ENCODE data around the gene SLC27A2. TPM values are rescaled to one million over a fixed set of nuclear protein-coding genes. Genes with fewer than 3 reads are reported as not detected.
"Not testable (repeated sequence)": the region's sequence is repeated elsewhere in the genome, so short reads cannot be mapped to it uniquely, and the experiment has no call there.

Gene SLC27A2
- total RNA-seq, 1 donor from 2014 or later = 1.6 TPM

GRCh38 chr15:50187997-50188396 is 6.0 kb downstream of the SLC27A2 start:
- FAIRE-seq = no peak
- no peak for DNase-seq (ENCODE audit: low spot score in 2 of 2)

- not testable (repeated sequence) for FAIRE-seq; DNase-seq (ENCODE audit: low spot score in 2 of 2)
These were observed 6.8 kb downstream of the SLC27A2 start for GRCh38 chr15:50188793-50189192.

GRCh38 chr15:50189633-50190032 is 7.6 kb downstream of the SLC27A2 start:
- no peak for DNase-seq (ENCODE audit: low spot score in 2 of 2)
- FAIRE-seq = no peak

GRCh38 chr15:50190166-50190570 is 8.2 kb downstream of the SLC27A2 start:
- DNase-seq (ENCODE audit: low spot score in 2 of 2) = no peak
- FAIRE-seq = no peak

GRCh38 chr15:50190723-50191122 is 8.7 kb downstream of the SLC27A2 start:
- FAIRE-seq (no peak), DNase-seq (ENCODE audit: low spot score in 2 of 2) (no peak)

DNA sequence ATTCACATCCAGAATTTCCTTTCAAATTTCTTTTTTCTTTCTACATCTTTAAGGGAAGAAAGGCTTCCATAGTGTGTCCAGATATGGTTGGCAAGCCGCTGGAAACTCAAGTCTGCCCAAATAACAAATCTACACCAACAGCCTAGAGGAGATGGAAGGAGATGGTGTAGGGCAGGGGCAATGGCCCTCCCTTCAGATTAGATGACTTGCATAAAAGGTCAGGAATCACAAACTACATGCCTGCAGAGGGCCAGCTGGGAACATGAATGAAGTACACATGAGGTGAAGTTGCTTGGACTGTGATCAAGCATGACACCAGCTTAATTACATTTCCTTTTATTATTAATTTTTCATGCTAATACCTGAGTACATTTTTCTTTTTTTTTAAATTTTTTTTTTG is 10.2 kb downstream of the SLC27A2 start:
- DNase-seq (ENCODE audit: low spot score in 2 of 2) (no peak), FAIRE-seq (no peak)

- FAIRE-seq (no peak), DNase-seq (ENCODE audit: low spot score in 2 of 2) (no peak)
These were observed 11.1 kb downstream of the SLC27A2 start for GRCh38 chr15:50192926-50193620.

GRCh38 chr15:50202003-50202402 is 20.0 kb downstream of the SLC27A2 start:
- FAIRE-seq (no peak), DNase-seq (ENCODE audit: low spot score in 2 of 2) (no peak)

- no peak for FAIRE-seq
- no peak for DNase-seq (ENCODE audit: low spot score in 2 of 2)
These were observed 24.0 kb downstream of the SLC27A2 start for GRCh38 chr15:50206020-50206419.

GRCh38 chr15:50209809-50210208 is 27.8 kb downstream of the SLC27A2 start:
- FAIRE-seq = no peak

DNA sequence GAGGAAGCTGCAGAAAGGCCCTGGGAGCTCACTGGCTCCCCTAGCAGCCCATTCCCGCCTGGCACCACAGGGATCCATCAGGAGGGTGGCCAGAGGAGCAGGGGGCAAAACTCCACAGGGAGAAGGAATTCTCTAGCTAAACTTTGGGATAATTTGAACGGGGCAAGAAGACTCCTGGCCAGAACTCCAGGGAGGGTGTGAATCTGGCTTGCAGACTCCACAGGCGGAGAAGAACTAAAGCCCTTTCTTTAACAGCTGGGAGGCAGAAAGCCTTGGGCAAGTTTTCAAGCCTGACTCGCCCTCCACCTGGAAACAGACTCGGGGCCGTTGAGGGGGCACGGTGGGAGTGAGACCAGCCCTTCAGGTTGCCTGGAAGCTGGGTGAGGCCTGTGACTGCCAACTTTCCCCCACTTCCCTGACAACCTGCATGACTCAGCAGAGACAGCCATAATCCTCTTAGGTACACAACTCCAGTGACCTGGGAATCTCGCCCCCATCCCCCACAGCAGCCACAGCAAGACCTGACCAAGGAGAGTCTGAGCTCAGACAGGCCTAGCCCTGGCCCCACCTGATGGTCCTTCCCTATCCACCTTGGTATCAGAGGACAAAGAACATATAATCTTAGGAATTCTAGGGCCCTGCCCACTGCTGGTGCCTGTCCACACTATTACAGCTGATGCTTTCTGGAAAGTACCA is 28.6 kb downstream of the SLC27A2 start:
- no peak for DNase-seq (ENCODE audit: low spot score in 2 of 2)
- no peak for FAIRE-seq

More at GRCh38 chr15:50209809-50210208, 27.8 kb downstream of the SLC27A2 start:
- DNase-seq (ENCODE audit: low spot score in 2 of 2) = no peak

- FAIRE-seq (no peak), DNase-seq (ENCODE audit: low spot score in 2 of 2) (no peak)
These were observed 36.3 kb downstream of the SLC27A2 start for GRCh38 chr15:50218291-50218690.

DNA sequence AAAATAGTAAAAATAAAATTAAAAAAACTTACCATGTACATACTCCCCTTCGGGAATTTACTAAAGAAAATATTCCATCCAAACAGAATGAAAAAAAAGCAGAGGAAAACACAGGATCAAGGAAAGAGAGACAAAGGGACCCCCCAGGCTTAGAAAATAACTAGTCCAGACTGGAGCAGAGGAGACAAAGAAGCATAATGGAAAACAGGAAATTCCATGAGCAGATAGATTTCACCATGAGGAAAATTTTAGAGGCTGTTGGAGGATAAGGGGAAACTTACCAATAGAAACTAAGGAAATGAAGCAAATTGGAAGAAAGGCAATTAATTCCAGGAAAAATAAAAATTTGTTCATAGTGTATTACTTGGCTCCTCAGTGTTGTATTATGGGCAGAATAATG is 36.7 kb downstream of the SLC27A2 start:
- DNase-seq (ENCODE audit: low spot score in 2 of 2) = no peak
- FAIRE-seq = no peak

GRCh38 chr15:50219820-50220219 is 37.8 kb downstream of the SLC27A2 start:
- no peak for FAIRE-seq
- no peak for DNase-seq (ENCODE audit: low spot score in 2 of 2)

DNA sequence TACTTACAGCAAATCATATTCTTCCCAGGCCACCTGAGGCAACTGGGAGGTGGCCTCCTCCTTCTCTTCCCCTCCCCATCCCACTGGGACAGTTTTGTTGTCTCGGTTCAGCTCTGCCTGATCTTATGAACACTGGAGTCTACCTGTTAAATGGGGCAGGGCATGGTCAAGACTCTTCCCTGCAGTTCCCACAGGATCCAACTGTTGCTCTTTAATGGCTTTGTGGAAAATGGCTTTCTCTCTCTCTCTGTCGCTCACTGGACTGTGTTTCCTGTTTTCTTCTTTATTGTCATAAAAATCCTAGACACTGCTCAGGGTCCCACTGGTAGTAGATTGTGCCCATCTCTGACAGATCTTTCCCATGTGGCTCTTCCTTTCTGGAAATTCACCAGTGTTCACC is 40.2 kb downstream of the SLC27A2 start:
- FAIRE-seq (no peak), DNase-seq (ENCODE audit: low spot score in 2 of 2) (no peak)

GRCh38 chr15:50224606-50225005 is 42.6 kb downstream of the SLC27A2 start:
- FAIRE-seq = no peak
- DNase-seq (ENCODE audit: low spot score in 2 of 2) = no peak

DNA sequence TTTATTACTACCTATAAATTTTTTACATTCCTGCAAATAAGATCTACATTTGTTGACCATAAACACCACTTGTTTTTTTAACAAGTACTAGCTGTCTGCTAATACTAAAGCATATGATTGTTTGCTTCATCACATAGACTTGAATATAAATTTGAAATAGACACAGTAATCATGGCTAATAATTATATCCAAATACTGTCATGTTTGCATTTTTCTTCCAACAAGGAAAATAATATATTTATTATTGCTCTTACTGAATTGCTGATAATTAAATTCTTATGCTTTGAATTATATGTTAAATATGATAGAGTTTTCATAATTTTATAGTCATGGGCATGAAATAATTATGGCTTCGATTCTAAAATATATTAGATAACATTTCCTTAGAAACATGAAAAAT is 43.1 kb downstream of the SLC27A2 start:
- FAIRE-seq (no peak), DNase-seq (ENCODE audit: low spot score in 2 of 2) (no peak)

DNA sequence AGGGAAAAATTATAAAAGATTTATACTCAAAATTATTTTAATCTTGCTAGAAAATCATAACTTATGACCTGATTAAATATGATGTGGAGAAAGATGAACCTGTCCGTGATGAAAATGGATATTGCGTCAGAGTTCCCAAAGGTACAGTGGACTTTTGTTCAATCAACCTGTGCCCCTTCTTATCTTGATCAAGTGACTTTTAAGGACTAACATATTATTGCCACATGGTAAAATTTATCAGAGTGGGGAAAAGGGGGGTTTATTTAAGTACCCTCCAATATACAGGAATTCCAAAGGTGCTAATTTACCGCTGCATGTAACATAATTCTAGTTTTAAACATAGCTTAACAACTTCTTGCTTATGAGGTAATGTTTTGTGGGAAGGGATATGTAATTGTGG is 43.9 kb downstream of the SLC27A2 start:
- FAIRE-seq (no peak), DNase-seq (ENCODE audit: low spot score in 2 of 2) (no peak)

DNA sequence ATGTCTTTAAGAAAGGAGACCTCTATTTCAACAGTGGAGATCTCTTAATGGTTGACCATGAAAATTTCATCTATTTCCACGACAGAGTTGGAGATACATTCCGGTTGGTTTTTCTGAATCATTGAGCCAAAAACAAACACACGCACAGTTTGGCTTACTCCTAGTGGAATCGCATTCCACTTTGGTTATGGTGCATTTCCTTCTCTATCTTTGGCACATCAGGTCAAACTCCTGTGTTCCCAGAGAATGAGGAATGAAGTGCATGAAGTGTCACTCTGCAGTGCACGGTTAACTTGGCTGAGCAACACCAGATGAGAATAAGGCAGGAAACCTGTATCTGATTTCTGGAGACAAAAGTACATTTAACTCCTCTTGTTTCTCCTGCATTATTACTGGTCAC is 45.1 kb downstream of the SLC27A2 start:
- FAIRE-seq (no peak), DNase-seq (ENCODE audit: low spot score in 2 of 2) (no peak)

GRCh38 chr15:50228866-50229265 is 46.9 kb downstream of the SLC27A2 start:
- no peak for DNase-seq (ENCODE audit: low spot score in 2 of 2)
- FAIRE-seq = no peak

DNA sequence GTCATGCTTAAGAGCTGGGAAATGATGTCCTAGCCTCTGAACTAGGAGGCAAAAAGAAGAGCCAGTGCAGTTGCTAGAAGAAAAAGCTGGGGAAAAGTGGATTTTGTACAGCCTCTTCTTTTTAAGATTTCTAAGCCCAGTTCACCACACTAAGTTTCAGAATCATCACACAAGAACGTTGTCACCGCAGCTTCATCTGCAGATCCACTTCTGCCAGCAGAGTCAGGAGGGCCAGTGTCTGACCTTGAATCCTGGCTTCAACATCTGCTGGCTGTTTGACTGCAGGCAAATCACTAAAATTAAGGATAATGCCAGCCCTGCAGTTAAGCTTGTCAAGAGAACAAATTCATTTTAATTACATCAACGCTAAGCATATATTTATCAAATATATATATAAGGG is 47.3 kb downstream of the SLC27A2 start:
- DNase-seq (ENCODE audit: low spot score in 2 of 2) (no peak), FAIRE-seq (no peak)

GRCh38 chr15:50231761-50232160 is 49.8 kb downstream of the SLC27A2 start:
- DNase-seq (ENCODE audit: low spot score in 2 of 2) = no peak
- FAIRE-seq = no peak
